ENCODE measurements around the gene CLSTN3.

- TF ChIP-seq PHF8 (IDR thresholded peaks at IDR 0.05; ENCODE audit: borderline replicate concordance, low read depth), result no peak
- TF ChIP-seq EP300 (IDR thresholded peaks at IDR 0.05), result no peak
- no peak for TF ChIP-seq CHD2 (IDR thresholded peaks at IDR 0.05; ENCODE audit: low read length, partially characterized antibody)
- TF ChIP-seq CTCF (IDR thresholded peaks at IDR 0.05), result no peak
- no peak for TF ChIP-seq POLR2A (IDR thresholded peaks at IDR 0.05; ENCODE audit: low read length)
- TF ChIP-seq ZSCAN20 (CRISPR knock-in tag; IDR thresholded peaks at IDR 0.05), result no peak
Measured at GRCh38 chr12:7190268-7191055, 60.3 kb downstream of the CLSTN3 start.
